Ishikawa (cell line): ENCODE data around the gene RGS7.

Experiments used
- CEBPB ChIP-seq: IDR thresholded peaks from 2 replicates; pipeline ENCODE4 v1.6.1; 2012
- CREB1 ChIP-seq: IDR thresholded peaks from 2 replicates; pipeline ENCODE4 v1.6.1; 2012; ENCODE audit warnings: low read depth
- EGR1 ChIP-seq: IDR thresholded peaks from 2 replicates; pipeline ENCODE4 v1.6.1; 2012
- EP300 ChIP-seq: IDR thresholded peaks from 2 replicates; pipeline ENCODE4 v1.6.1; 2012; ENCODE audit warnings: borderline replicate concordance
- FOXM1 ChIP-seq: IDR thresholded peaks from 2 replicates; pipeline ENCODE4 v1.6.1; 2012; ENCODE audit warnings: low read depth, borderline replicate concordance
- MAX ChIP-seq: IDR thresholded peaks from 2 replicates; pipeline ENCODE4 v1.6.1; 2012
- NFIC ChIP-seq: IDR thresholded peaks from 2 replicates; pipeline ENCODE4 v1.6.1; 2012
- RAD21 ChIP-seq: IDR thresholded peaks from 2 replicates; pipeline ENCODE4 v1.6.1; 2012; ENCODE audit warnings: low read depth
- REST ChIP-seq: IDR thresholded peaks from 2 replicates; pipeline ENCODE4 v1.6.1; 2012; ENCODE audit warnings: low read depth, mild to moderate bottlenecking
- TAF1 ChIP-seq: IDR thresholded peaks from 2 replicates; pipeline ENCODE4 v1.6.1; 2012; ENCODE audit warnings: low read depth, mild to moderate bottlenecking
- TCF12 ChIP-seq: IDR thresholded peaks from 2 replicates; pipeline ENCODE4 v1.6.1; 2012; ENCODE audit warnings: low read depth
- TEAD4 ChIP-seq: IDR thresholded peaks from 2 replicates; pipeline ENCODE4 v1.6.1; 2012
- USF1 ChIP-seq: IDR thresholded peaks from 2 replicates; pipeline ENCODE4 v1.6.1; 2012
- YY1 ChIP-seq: IDR thresholded peaks from 2 replicates; pipeline ENCODE4 v1.6.1; 2012; ENCODE audit warnings: low read depth
- ZBTB7A ChIP-seq: IDR thresholded peaks from 2 replicates; pipeline ENCODE4 v1.6.1; 2012; ENCODE audit warnings: low read depth

RGS7 gene

GRCh38 chr1:241095847-241096246, 261.2 kb downstream of the RGS7 start:
- TF ChIP-seq MAX = no peak
- no peak for TF ChIP-seq EGR1
- TF ChIP-seq EP300 = no peak
- TF ChIP-seq TCF12 = no peak
- no peak for TF ChIP-seq CREB1
- TF ChIP-seq TEAD4 = no peak
- no peak for TF ChIP-seq CEBPB
- no peak for TF ChIP-seq USF1
- TF ChIP-seq ZBTB7A = no peak
- TF ChIP-seq RAD21 = no peak
- TF ChIP-seq REST = no peak
- TF ChIP-seq YY1 = no peak
- no peak for TF ChIP-seq NFIC
- TF ChIP-seq FOXM1 = no peak
- TF ChIP-seq TAF1 = no peak

GRCh38 chr1:241090798-241091197, 266.2 kb downstream of the RGS7 start:
- TF ChIP-seq NFIC = no peak

- TF ChIP-seq REST (no peak), NFIC (no peak), EP300 (no peak), TEAD4 (no peak), EGR1 (no peak), TAF1 (no peak), USF1 (no peak), YY1 (no peak), MAX (no peak), TCF12 (no peak)
Measured at GRCh38 chr1:241086686-241087085, 270.3 kb downstream of the RGS7 start.

GRCh38 chr1:241083285-241083684, 273.7 kb downstream of the RGS7 start:
- TF ChIP-seq EGR1 = no peak
- no peak for TF ChIP-seq USF1
- TF ChIP-seq MAX = no peak
- TF ChIP-seq ZBTB7A = no peak
- TF ChIP-seq CREB1 = no peak
- TF ChIP-seq FOXM1 = no peak
- TF ChIP-seq EP300 = no peak
- TF ChIP-seq TAF1 = no peak
- no peak for TF ChIP-seq YY1
- TF ChIP-seq NFIC = no peak
- no peak for TF ChIP-seq RAD21
- TF ChIP-seq REST = no peak
- TF ChIP-seq TEAD4 = no peak
- no peak for TF ChIP-seq TCF12
- no peak for TF ChIP-seq CEBPB
